ENCODE data around the gene BCAS4.
"Not testable (repeated sequence)": the region's sequence is repeated elsewhere in the genome, so short reads cannot be mapped to it uniquely, and the experiment has no call there.

BCAS4 gene

DNA sequence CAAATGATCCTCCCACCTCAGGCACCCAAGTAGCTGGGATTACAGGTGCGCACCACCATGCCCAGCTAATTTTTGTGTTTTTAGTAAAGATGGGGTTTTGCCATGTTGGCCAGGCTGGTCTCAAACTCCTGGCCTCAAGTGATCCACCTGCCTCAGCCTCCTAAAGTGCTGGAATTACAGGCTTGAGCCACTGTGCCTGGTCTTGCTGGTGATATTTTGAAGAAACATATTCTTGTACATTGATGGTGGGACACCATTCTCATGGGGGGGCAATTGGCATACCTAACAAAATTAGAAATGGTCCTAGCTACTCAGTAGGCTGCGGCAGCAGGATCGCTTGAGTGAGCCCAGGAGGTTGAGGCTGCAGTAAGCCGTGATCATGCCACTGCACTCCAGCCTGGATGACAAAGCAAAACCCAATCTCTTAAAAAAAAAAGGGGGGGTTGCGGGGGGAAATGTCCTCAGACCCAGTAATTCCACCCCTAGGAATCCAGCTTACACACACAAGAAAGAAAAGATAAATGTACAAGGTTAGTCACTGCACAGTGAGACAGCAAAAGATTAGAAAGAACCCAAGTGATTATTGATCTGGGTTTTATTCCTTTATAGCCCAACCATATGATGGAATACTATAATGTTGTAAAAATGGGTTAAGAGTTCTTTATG lies 87.0 kb downstream of the BCAS4 start:
- DNase-seq = not testable (repeated sequence)

DNA sequence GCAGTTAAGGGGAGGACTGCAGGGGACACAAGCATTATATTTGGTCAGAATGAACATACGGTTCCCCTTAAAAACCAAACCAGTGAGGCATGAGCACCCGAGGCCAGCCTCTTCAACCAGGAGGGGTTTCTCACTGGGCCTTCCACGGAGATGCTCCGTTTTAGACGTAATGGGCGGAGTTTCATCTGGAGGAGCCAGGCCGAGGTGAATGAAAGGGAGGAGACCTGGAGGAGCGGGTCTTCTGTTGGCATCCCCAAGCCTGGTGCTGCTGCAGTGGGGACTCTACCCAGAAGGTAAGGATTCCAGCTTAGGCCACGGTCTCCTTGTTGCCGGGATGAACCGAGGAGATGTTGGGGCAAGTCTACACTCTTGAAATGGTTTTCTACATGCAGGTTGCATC lies 89.0 kb downstream of the BCAS4 start:
- no peak for DNase-seq

DNA sequence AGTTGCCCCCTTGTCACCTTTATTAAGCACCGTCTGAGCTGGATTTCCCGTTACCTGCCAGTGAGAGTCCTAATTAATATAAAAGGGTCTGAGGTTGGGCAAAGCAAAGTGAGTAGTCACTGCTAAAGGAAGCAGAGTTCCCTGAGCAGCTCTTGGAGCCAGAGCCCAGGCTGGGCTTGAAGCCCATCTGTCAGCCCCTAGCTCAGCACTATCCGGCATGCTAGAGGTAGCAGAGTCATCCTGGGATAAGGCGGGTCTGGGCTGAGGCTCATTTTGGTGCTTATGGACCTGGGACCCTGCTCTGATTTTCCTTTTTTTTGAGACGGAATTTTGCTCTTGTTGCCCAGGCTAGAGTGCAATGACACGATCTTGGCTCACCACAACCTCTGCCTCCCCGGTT lies 90.2 kb downstream of the BCAS4 start:
- no peak for DNase-seq

DNA sequence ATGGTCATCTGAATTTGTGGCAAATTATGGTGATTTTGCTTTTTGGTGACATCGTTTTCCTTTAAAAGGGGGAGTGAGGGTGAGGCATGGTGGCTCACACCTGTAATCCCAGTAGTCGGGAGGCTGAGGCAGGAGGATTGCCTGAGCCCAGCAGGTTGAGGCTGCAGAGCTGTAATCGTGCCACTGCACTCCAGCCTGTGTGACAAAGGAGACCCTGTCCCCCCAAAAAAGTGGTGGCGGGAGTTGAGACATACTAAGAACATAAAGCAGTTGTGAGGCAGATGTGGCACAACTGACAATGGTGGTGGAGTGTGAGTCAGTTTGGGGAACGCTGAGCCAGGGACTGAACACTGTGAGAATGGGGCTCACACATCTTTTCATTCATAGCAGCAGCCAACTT lies 90.9 kb downstream of the BCAS4 start:
- no peak for DNase-seq

DNA sequence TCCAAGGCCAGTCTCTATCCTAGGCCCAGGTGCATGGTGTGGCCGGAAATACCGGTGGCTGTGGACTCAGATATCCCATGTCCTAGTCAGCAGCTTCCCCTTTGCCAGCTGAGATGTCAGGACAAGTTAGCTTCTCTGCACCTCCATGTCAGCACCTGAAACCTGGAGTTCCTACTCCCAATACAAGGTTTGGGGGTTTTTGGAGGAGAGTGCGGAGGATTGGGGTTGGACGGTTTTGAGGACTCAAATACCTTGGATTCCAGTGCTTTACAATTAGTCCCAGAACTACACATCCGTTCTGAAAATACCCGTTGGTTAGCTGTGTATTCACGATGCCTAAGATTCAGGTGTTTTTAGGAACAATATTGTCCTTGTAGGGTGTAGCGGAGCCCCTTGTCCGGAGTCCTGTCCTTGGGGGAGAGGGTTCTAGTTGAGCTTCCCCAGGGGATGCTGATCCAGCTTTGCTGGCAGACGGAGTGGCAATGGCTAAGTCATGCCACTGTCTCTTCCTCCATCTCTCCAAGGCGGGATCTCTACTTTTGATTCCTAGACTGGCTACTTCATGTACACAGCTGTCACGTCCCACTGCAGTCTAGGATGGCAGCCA lies 91.4 kb downstream of the BCAS4 start:
- DNase-seq = no peak

DNA sequence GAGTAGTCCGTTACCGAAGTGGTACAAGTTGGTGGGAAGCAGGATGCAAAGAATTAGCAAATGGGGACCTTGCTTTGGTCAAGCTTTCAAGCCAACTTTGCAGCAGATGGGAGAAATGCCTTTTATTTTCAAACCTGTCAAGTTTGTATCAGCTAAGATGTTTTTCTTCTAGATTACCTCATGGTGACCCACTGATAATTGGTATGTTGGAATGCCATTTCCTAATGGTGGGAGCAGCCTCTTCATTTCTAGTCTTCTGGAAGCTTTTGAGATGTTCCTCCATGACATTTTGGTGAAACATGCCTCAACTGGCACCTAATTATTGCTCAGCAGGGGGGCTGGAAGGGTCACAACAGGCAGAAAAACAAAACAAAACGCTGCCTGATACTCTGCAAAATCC lies 92.7 kb downstream of the BCAS4 start:
- no peak for DNase-seq

DNA sequence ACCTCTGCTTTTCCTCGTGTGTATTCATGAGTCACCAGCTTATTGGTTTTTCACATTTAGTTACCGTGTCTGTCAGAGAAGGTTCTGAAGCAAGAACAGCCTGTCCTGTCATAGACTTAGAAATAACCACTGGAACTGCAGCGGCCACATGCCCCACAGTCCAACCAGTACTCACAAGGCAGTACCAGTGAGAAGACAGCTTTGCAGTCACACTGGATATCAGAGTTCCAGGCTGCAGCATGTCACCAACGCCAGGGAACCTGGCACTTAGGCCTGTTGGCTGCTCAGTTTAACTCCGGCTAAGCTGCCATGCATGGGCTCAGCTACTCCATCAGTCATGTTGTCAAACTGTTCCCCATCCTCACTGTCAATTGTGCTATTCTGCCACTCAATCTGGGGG lies 96.3 kb downstream of the BCAS4 start:
- DNase-seq = no peak

DNA sequence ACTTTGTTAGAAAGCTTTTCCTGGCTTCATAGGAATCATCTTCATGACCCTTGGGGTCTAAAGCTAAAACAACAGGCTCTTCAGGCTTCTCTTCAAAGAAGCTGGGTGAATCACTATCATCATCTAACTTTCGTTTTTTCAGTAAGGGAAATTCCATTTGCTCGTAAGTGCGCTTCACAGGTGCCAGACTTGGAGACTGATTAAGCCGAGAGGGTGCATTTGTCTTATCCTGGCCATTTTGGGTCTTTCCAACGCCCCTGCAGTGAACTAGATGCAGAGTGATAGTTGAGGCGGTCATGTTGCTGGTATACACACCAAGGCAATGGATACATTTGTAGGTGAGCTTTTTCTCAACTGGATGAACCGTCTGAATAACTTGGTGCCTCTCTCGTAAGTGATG lies 97.5 kb downstream of the BCAS4 start:
- no peak for DNase-seq

DNA sequence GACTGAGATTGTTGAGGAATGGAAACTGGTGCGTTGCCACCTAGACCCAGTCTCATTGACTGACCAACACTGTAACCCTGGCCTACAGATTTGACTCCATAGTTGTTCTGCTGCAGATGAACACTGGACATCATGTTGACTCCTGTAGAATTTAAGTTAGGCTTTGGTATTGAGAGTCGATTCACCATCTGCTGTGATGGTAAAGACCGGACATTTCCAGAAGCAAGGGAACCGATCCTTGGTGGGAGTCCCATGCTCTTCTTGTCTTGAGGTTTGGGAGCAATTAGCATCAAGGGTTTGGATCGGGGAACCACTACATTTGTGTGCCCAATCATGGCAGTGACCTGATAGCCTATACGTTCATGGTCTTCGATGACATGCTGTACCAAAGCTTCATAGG lies 98.8 kb downstream of the BCAS4 start:
- no peak for DNase-seq

DNA sequence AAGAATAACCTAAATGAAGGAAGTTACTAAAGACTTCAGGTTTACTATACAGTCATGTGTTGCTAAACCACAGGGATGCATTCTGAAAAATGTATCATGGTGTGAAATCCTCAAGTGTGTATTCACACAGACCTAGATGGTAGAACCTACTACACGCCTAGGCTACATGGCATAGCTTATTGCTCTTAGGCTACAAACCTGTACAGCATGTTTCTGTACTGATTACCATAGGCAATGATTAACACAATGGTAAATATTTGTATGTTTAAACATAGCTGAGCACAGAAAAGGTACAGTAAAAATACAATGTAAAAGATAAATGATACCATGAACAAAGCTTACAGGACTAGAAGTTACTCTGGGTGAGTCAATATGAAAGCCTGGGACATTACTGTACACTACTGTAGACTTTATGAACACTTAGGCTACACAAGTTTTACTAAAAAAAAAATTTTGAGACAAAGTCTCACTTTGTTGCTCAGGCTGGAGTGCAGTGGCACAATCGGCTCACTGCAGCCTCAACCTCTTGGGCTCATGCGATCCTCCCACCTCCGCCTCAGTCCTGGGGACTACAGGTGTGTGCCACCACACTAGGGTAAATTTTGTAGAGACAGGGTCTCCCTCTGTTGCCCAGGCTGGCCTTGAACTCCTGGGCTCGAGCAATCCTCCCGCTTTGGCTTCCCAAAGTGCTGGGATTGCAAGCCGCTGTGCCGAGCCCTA lies 100.4 kb downstream of the BCAS4 start:
- no peak for DNase-seq

DNA sequence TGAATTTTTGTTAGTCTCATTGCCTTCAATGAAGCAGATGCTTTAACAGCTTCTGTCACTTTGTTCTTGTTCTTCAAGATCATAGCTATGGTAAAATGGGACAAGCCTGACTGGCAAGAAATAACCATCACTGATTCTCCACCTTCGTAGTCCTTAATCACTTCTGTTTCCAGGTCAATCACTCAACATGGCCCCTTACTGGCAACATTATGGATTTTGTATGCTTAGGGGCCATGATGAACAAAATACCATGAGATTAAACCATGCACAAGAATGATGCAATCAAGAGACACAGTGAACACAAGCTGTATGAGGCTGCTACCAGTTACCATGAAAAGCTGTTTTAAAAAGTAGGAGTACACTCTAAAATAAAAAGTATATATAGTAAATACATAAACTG lies 103.6 kb downstream of the BCAS4 start:
- DNase-seq = no peak

DNA sequence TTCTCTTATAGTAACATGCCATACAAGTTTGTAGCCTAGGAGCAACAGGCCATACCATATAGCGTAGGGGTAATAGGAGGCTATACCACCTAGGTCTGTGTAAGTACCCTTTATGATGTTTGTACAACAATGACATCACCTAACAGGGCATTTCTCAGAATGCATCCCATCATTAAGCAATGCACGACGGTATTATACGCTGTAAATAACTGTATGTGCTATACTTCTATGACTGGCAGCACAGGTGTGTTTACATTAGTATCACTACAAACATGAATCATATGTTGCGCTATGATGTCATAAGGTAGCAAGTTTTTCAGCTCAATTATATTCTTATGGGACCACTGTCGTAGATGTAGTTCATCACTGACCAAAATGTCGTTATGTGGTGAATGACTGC lies 105.4 kb downstream of the BCAS4 start:
- no peak for DNase-seq

DNA sequence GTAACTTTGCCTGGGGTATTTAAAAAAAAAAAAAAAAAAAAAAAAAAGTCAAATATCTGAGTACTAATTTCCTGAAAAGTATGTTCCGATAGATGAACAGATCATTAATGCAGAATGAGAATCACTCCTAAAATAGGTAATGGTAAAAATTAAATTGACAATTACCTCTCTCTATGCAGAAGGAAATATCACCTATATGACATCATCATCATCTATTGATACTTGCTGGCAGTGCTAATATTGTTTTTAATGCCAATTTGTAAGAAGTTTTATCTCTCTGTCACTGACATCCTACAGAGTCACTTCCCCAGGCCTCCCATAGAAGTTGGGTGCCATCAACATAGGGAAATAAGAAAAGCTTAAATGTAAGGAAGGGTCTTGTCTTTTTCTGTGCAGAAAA lies 106.4 kb downstream of the BCAS4 start:
- DNase-seq = no peak

DNA sequence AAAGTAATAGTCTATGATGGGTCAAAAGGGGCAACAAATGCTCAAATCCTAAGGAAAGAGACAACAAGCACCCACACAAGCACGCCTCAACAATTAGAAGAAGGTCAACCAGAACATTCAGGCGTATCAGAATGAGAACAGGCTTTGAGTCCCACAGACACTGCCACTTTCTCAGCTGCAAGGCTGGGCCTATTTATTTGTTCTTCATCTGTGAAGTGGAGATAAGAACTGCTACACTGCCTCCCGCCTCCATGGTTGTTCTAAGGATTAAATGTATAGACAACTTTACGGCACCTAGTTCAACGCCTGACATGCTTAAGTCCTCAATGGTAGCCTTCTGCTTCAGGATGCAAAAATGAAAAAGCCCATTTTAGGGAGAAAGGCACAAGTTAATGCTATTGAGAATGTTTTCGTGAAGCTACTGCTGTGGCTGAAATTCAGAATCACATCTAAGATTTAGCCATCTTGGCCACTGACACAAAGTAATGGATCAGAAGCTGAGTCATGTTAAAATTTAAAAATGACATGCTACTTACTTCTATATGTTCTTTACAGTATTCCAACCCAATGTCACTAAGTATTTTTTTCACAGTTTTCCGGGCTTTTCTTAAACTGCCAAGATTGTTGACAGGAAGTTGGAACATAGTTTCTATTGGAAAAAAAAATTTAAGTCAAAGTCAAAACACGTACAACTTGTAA lies 108.6 kb downstream of the BCAS4 start:
- DNase-seq = no peak

DNA sequence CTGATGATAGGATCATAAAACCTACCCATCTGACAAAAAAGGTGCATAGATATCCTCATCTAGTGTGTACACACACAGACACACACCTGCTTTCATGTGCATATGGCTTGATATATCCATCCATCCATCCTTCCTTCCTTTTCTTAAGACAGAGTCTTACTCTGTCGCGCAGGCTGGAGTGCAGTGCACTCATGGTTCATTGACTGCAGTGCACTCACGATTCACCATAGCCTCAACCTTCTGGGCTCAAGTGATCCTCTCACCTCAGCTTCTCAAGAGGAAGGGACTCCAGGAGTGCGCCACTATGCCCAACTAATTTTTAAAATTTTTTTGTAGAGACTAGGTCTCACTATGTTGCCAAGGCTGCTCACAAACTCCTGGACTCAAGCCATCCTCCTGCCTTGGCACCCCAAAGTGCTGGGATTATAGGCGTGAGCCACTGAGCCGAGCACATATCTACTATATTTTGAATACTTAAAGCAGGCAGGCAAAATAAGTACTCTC lies 109.3 kb downstream of the BCAS4 start:
- no peak for DNase-seq

DNA sequence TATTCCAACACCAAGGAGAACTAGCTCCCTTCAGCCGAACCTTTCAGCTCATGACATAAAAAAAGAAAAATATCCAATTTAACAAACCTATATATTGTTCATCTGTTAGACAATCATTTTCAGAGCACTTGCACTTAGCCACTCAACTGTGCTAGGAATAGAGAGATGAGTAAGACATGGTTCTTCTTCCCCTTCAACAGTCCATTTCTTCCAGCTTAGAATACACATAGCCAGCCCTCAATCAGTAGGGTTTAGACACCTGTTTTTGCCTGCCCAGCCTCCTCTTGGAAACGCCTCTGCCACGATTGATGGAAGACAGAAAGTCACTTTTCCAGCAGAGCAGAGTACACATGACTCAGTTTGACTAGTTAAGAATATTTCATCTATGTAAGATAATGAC lies 114.6 kb downstream of the BCAS4 start:
- no peak for DNase-seq

DNA sequence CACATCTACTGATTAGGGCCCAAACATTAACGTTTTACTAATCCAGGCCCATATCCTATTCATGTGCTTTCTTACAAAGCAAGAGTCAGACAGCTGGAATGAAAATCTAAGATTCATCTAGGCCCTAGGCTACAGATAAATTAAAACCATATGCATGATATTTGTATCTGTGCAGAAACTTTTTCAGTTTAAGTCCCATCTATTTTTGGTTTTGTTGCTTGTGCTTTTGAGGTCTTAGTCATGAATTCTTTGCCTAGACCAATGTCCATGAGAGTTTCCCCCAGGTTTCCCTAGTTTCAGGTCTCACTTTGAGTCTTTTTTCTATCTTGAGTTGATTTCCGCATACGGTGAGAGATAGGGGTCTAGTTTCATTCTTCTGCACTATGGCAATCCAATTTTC lies 116.2 kb downstream of the BCAS4 start:
- no peak for DNase-seq

DNA sequence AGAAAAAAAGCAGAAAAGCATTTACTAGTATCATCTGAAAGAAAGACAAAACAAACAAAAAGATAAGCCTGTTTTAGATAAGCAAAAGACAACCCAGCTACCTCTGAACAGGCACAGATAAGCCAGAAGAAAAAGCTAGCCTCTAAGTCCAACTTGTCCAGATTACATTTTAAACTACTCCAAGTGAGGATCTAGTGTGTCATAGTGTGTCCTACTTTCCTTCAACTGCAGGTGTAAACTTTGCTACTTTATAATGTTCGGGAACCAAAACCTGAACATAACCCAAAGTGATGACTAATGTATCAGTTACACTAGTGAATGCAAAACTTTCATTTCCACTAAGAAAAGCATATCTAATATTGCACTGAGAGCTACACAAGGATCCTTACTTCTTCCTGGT lies 116.9 kb downstream of the BCAS4 start:
- DNase-seq = no peak

DNA sequence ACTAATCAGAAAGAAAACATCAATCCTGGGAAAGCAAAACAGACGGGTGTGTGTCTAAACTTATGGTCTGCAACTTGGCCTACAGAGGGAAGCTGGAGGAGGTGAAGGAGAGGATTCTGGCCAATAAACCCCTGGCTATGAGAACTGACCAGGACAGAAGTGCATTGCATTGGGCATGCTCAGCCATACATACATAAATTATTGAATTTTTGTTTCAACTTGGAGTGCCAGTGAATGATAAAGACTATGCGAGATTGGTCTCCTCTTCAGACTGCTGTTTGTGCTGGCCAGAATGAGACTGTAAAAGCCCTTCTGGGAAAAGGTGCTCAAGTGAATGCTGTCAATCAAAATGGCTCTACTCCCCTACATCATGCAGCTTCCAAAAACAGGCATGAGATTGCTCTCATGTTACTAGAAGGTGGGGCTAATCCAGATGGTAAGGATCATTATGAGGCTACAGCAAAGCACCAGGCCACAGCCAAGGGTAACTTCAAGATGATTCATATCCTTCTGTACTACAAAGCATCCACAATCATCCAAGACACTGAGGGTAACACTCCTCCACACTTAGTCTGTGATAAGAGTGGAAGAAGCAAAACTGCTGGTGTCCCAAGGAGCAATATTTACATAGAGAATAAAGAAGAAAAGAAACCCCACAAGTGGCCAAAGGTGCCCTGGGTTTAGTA lies 119.0 kb downstream of the BCAS4 start:
- no peak for DNase-seq

DNA sequence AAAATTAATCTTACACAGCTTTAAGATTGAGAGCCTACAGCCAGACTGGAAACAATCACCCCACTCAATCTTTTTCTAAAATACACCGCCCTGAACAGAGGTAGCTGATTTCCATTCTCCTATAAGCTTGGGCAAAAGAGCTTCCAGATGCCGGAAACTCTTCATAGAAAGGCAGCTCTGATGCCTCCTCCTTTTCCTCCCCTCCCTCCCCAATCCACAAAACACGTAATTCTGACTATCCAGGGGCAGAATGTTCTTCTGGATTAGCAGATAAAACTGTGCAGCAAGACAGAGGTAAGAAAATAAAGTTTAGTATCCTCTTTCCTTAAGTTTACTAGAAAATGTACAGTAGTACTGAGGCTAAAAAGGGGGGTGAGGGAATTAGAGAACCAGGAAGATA lies 120.6 kb downstream of the BCAS4 start:
- no peak for DNase-seq

DNA sequence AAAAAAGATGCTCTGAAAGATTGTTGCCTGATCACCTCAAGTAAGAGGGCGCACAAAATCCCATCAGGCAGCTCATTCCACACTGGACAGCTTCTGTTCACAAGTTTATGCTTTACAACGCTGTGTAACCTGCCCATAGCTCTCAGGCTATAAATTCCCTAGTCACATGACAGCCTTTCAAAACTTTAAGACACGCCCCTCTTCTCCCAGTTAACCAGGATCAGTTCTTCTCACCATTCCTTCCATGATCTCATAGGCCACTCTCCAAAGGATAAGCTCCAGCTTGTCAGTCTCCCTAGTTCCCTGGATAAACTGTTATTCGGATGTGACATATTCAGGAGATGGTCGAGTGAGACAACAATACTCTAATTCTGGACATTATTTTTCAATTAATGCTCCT lies 121.4 kb downstream of the BCAS4 start:
- DNase-seq = no peak

DNA sequence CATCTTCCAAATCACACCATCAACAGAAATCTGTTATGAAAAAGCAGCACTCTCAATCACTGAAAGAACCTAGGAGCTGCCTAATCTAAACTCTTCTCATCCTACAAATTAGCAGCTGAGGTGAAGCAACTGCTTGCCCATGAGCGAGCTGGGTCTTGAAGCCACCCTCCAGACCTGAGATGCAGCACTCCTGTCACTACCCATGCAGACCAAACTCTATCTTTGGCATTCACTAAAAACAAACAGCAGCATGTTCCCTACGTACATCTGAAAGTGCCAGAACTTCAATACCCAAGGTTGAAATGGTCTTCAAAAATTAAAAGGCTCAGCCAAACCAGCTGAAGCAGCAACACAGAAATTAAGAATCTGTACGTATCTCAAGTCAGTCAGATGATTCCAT lies 122.1 kb downstream of the BCAS4 start:
- no peak for DNase-seq

DNA sequence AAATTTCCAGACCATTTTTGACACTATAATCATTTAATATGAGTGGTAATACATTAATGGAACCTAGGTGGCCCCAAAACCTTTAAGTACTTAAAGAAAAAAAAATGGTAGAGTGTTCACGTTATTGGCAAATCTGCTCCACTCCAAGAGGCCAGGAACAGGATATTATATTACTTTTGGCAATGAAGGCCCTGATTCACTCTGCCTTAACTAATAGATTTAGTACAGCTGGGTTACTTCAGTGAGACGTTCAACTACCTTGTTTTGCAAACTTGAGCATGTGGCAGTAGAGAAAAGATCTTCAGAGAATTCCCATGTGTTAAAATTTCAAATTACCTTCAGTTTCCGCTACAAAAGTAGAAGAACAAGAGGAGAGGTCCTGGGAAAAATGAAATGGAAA lies 123.5 kb downstream of the BCAS4 start:
- DNase-seq = no peak

Data from activated naive CD4-positive, alpha-beta T cell treated with anti-CD3 and anti-CD28 coated beads, Interleukin-2, amount 50 U/mL, for 16 hours (primary cell).